EH (cell line): ENCODE data around the gene CAMK1.
A peak's percentile ranks its signal among the peaks of the same experiment; 100 is the strongest.

ENCODE experiments used
- DNase-seq: peaks from one replicate; pipeline ENCODE4 v3.0.0-alpha.2; 2015; ENCODE audit warnings: low read depth

Gene CAMK1

DNA sequence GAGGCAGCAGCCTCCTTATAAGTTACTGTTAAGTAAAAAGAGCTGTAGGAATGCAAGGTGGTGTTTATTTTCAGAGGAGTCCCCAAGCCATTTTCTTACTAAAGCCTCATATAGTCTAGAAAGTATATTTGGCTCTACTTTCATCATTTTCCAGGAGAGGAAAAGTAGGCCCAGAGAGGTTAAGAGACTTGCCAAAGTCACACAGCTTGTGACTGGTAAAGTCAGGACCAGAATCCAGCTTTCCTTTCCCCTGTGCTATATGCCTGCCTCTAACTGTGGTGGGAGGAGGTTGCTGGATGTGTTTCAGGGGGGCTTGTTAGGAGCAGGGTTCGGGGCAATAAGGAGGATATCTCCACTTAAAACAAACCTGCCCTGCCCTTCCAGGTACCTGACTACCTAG is 27.2 kb downstream of the CAMK1 start:
- no peak for DNase-seq

DNA sequence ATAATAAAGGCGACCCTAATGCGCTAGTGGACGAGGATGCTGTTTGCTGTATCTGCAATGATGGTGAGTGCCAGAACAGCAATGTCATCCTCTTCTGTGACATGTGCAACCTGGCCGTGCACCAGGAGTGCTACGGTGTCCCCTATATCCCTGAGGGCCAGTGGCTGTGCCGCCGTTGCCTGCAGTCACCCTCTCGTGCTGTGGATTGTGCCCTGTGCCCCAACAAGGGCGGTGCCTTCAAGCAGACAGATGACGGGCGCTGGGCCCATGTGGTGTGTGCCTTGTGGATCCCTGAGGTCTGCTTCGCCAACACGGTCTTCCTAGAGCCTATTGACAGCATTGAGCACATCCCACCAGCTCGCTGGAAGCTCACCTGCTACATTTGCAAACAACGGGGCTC is 30.6 kb downstream of the CAMK1 start:
- DNase-seq: no peak

DNA sequence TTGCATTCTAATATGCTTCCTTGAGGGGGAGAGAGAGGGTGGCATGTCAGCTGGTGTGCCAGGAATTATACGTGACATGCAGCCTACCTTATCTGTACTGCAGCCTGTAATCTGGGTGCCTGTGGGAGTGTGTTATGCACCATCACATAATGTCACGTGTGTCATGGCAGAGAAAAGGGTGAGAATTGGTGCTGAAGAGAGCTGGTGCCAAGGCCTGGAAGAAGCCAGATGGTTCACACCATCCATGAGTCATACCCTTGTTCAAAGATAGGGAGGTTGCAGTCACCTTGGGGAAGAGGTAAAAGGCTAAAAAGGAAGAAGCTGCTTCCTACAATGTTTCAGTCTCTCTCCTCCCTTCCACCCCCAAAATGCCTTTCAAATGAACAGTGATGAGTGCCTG is 32.9 kb downstream of the CAMK1 start:
- no peak for DNase-seq

DNA sequence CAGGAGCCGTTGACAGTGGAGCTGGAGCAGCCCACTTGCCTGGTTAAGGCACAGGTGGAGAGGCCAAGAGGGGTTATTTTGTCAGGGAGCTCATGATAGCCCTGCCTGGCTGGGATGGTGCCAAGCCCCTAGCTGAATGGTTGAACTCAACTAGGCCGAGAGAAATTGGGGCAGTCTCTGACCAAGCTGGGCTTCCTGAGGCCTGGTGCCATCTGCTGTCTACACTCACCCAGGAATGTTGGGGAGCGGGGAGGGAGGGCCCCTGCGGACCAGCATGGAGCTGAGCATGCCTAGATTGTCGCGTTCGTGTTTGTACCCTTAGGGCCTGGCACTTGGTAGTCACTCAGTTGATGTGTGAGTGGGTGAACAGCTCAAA is 37.0 kb downstream of the CAMK1 start:
- peak; percentile 47 for DNase-seq

DNA sequence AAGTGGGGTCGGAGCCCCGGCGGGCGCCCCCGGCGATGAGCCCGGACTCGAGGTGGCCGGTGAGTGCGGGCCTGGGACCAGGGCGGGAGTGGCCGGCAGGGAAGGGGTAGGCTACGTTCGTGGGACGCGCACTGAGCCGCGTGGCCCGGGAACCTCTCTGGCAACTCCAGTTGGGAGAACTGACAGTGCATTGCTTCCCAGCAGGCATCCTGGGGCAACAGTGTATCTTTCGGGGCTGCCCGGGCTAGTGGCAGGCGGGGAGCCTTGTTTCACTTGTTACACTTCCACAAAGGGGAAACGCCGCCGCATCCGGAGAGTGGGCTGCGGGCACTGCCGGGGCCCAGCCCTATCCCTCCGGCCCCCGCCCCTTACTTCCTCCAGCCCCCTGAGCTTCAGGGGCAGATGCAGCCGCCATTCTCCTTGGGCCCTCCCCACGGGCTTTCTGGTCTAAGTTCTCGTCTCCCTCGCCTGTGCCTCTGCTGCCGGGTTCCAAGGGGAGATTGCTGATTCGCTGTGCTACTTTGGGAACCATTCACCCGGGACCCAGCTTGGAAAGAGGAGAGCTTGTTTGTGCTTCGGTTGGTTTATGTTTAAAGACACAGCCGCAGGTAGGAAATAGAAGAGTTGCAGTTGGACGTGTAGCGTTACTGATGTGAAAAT is 37.5 kb downstream of the CAMK1 start:
- peak; percentile 21 for DNase-seq

DNA sequence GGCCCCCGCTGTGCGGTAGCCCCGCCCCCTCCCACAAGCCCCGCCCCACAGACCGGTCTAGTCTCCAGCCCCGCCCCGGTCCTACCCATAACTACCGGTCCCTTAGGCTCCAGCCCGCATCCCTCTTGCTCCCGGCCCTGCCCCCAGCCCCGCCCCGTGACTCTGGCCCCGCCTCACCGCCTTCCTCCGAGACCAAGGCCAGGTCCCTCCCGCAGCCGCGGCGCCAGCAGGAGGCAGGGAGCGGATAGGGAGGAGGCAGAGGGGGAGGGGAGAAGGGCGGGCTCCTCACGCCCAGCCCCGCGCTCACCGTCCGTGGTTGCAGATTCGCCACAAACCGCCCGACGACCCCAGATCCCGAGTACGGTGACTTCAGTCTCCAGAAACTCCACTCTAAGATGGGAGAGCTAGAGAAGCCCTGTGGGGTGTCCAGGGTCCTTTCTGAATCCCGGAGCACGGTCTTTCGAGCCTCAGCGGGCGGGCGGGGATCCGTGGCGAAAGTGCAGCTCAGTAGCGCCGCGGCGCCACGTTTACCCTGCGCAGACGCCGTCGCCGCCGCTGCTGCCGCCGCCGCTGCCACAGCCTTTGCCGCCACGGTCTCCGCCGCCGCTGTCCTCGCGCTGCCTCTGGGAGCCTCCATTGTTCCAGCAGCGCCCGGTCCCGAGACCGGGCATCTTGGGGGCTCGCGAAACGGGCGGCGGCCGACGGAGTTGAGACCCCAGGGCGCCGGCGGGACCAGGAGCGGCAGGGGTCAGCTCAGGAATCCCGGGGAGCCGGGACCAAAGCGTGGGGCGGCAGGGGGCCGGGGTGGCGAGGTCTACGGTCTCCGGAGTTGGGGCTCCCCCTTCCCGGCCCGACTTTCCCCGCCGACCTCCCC is 38.3 kb downstream of the CAMK1 start, which contains the start of gene BRPF1:
TSS of gene BRPF1 (plus strand) at position 530 of the 874 bp plus-strand sequence. CDS start 2,406 bp downstream, outside the sequence.
- DNase-seq: peak; percentile 99

DNA sequence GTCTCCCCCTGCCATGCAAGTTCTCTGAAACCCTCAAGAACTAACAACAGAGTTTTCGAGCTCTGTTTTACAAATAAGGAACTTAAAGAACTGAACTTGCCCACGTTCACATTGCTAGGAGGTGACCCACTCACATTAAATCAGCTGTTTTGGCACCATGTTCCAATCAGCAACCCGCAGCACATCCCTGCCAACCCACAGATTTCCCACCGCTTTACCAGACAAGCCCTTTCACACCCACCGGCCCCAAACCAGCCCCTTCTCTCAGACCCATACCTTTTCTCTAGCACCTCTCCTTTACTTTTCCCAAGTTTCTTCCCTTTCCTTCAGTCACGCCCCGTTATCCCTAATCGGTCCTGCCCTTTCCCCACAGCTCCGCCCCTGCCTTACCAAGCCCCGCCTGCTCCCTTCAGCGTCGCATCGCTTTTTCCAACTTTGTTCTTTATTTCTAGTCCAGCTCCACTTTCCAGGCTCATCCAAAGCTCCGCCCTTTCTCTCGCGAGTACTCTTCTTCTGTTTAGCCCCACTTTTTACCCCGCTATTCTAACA is 39.0 kb downstream of the CAMK1 start:
- no peak for DNase-seq

DNA sequence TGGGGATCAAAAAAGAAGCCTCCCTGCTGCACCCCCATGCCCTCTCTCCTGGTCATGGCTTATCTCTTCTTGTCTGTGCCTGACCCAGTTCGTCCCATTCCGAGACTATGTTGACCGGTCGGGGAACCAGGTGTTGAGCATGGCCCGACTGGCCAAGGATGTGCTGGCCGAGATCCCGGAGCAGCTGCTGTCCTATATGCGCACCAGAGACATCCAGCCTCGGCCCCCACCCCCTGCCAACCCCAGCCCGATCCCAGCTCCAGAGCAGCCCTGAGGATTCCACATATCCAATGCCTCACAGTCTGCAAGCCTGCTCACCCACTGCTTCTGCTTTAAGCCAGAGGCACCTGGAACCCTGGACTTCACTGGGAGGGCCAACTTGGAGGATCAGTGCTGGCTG is 40.3 kb downstream of the CAMK1 start:
- no peak for DNase-seq

DNA sequence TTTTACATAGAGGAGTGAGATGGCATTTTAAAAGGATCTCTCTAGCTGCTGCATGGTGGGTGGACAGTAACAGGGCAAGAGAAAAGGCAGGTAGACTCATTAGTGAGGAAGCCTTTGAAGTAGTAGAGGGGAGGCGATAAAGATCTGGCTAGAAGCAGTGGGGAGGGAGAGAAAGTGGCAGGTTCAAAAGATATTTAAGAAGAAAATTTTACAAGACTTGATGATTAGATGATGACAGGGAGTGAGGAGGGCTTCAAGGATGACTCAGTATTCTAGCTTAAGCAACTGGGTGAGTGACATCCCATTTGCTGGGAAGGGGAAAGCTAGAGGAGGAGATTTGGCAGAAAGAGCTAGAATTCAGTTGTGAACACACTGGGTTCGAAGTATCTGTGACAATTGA is 42.0 kb downstream of the CAMK1 start:
- DNase-seq: peak; percentile 34

DNA sequence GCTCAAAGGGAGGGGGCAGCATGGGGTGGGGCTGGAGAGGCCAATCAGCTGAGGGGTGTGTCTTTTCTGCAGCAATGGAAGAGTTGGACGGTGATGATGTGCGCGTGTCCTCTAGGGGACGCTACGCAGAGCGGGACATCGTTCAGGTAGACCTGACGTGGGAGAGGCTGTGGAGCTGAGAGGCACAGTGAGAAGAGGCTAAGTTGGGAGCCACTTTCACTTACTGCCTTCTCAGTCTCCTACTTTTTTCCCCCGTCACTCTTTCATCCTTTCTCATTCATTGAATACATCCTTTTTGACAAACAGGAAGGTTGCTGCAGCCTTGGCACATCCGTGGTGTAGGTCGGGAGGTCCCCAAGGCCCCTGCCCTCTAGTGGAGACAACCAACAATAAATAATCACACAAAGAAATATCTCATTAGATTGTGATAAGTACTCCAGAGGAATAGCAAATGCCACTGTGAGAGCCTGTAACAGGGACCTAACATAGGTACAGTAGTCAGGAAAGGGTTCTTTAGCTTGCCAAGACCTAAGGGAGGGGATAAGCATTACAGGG is 42.6 kb downstream of the CAMK1 start:
- DNase-seq: peak; percentile 23

DNA sequence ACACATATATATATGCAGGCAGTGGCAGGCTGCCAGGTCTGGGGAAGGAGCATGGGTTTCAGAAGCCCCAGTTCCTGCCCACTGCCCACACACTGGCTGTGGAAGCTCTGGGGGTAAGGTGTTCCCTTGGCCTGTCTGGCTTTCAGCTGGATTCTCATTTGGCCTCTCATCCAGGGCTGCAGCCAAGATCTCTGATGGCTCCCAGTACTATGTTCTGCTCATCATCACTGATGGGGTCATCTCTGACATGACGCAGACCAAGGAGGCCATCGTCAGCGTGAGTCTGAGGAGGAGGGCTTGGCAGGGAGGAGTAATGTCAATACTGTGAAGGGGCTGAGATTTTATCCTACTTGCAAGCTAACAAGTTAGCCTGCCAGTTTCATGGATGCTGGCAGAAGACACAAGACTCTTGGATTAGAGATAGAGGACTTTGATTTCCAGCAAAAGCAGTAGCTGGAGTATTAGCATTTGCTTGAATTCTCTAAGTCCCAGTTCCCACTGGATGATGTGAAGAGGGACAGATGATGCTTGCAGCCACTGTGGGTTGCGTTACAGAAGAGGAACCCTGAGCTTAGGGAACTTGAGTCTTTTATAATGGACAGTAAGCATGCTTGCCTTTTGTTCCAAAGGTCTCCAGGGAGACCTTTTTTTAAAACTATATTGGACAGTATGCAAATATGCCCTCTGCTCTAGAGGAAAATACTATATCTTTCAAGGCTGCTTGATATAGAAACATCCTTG is 43.8 kb downstream of the CAMK1 start:
- no peak for DNase-seq

DNA sequence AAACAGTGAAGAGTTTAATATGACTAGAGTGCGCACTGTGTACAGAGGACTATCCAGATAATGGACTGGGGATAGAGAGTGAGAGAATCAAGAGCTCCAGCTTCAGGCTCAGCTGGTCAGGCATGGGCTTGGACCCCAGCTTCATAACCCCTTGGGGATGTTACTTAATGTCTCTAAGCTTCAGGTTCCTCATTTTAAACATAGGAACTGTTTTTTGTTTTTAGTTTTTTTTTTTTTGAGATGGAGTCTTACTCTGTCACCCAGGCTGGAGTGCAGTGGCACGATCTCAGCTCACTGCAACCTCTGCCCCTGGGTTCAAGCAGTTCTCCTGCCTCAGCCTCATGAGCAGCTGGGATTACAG is 48.1 kb downstream of the CAMK1 start:
- DNase-seq: no peak

DNA sequence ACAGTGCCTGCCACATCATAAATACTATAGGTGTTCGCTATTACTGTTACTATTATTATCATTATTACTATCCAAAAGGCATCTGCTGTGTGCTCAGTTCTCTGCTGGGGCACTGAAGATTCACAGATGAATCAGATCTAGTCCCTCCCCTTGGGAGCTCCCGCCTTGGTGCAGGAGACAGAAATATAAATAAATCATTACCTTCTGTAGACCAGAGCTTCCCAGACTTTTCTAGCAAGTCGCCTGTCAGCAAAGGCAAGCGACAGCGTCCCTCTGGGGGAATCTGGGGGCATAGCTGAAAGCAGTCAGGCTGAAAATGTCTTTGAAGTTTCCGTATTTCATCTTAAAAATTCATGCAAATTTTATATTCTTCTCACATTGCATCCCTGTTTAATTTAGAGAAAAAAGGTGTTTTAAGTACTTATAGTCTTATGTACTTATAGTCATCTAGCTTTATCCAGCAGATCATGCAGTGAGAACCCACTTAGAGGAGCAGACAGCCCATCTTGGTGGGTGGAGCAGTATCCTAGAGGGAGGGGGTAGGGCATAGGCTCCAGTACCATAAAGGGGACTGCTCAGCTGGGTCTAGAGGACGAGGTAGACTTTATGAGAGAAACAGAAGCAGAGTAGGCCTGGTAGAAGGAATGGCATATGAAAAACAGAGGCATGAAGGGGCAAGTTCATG is 48.6 kb downstream of the CAMK1 start:
- peak; percentile 34 for DNase-seq

DNA sequence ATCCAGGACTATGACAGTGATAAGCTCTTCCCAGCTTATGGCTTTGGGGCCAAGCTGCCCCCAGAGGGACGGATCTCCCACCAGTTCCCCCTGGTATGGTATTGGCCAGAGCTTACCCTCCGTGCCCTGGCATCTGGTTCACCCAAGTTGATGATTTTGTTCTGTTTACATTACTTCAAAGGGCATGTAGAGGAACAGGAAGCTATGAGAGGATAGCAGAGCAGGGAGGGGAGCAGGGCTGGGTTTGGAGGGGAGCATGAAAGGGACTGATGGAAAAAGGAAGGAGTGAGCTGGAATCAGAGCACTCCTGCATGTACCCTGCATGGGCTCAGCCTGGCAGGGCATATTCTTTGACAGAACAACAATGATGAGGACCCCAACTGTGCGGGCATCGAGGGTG is 51.6 kb downstream of the CAMK1 start:
- no peak for DNase-seq

DNA sequence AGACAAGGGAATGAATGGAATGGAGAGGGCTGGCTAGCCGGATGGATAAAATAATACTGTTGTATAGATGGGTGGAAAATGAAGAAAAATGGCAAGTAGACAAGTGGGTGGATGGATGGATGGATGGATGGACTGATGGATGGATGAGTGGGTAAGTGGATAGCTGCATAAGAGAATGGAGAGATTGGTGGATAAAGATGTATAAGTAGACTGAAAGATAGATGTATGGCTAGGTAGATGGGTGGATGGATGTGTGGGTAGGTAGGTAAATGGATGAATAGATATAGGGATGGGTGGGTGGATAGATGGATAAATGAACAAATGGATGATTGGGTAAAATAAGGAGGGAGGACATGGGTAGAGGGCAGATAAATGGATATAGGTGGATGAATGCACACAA is 52.2 kb downstream of the CAMK1 start:
- DNase-seq: no peak

DNA sequence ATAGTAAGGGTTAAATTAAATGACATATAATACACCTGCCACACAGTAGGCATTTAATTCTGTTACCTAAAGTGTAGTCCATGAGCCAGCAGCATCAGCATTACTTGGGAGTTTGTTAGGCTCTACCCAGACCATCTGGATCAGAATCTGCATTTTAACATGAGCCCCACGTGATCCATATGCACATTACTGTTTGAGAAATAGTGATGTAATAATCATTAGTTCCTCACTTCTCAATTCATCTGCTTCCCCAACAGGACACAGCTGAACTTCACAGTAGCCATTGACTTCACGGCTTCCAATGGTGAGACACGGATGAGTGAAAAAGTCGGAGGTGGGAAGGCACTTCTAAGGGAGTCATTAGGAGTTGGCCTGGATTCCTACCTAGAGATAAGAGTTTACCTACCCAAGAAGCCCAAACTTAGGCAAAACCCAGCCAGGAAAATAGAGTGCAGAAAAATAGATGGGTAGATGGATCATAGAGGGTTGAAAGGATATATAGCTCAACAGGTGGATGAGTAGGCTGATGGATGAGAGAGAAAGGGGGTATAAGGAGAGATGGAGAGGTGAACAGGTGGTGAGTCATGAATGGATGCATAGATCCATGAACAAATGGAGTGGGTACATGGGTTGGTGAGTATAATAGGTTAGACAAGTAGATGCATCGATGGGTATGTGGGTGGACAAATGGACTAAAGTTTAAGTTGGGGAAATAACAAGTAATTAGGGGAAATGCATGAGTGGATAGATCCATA is 52.8 kb downstream of the CAMK1 start:
- DNase-seq: no peak

DNA sequence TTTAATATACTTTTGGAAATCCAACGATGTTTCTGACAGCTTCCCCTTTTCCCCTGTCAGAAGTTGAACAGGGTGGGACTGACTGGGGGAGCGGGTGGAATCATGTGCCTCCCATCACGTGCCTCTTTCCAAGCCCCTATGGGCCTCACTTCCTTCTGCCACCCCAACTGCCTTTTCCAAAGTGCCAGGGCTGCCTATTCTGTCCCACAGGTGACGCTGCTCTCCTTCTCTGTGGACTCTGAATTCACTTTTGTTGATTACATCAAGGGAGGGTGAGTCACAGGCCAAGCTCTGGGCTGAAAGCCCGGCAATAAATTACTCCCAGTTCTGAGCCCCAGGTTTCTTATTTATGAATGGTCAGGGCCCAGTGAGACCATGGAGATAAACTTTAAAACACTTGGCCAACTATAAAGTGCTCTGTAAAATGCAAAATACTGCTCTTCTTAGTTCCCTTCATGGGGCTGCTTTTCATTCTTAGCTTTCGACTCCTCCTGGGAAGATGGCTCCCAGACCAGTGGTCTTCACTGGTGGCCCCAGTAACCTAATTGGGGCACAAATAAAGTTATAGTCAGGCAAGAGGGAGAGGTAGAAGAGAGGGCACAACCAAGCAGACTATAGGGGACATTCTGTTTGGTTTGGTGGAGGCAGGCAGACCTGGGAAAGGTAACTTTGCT is 53.8 kb downstream of the CAMK1 start:
- peak; percentile 90 for DNase-seq

DNA sequence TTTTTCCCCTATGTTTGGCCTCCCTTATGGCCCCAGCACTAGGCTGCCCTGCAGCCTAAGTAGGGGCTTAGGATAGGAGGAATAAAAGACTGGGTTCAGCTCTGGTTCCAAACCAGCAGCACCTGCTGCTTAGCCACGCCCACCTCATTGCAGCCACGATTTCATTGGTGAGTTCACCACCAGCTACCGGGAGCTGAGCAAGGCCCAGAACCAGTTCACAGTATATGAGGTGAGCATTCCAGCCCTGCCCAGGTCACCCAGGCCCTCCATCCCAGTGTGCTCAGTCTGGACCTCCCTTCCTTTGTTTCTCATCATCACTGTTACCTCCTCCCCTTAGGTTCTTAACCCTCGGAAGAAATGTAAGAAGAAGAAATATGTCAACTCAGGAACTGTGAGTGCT is 54.6 kb downstream of the CAMK1 start:
- DNase-seq: no peak

DNA sequence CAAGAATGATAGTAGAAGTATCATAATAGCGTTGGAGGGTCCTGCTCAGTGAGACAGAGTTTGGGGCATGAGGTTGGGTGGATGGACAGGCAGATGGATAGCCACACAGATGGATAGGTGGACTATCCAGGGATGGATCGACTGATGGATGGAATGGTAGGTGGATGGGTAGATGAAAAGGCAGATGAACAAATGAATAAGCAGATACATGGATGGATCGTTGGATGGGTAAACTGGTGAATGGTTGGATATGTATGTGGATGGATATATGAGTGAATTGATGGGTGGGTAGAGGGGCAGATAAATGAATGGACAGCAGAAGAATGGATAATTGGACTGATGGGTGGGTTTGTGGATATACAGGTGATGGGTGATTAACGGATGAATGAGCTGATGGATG is 56.6 kb downstream of the CAMK1 start:
- no peak for DNase-seq

DNA sequence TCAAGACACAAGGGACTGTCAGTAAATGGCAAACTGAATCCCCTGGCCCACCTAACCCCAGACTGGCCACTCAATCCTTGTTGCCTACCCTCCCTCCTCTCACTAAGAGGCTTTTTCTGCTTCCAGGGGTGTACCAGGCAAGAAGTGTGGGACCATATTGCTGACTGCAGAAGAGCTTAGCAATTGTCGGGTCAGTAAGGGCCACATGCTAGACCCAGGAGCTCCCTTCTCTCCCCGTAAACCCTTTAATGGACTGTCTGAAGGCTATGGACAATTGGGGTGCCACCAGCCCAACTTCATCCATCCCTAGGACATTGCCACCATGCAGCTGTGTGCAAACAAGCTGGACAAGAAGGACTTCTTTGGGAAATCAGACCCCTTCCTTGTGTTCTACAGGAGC is 57.3 kb downstream of the CAMK1 start:
- no peak for DNase-seq
